Measurements from ENCODE around the gene C1GALT1. TPM values are rescaled to one million over a fixed set of nuclear protein-coding genes. Genes with fewer than 3 reads are reported as not detected.

C1GALT1 gene
- total and polyA plus RNA-seq, 2 experiments from 2014 or later, result 58.2 to 203 TPM

GRCh38 chr7:7231865-7232264 is 49.5 kb downstream of the C1GALT1 start (continued):
- TF ChIP-seq, protein P1, sequence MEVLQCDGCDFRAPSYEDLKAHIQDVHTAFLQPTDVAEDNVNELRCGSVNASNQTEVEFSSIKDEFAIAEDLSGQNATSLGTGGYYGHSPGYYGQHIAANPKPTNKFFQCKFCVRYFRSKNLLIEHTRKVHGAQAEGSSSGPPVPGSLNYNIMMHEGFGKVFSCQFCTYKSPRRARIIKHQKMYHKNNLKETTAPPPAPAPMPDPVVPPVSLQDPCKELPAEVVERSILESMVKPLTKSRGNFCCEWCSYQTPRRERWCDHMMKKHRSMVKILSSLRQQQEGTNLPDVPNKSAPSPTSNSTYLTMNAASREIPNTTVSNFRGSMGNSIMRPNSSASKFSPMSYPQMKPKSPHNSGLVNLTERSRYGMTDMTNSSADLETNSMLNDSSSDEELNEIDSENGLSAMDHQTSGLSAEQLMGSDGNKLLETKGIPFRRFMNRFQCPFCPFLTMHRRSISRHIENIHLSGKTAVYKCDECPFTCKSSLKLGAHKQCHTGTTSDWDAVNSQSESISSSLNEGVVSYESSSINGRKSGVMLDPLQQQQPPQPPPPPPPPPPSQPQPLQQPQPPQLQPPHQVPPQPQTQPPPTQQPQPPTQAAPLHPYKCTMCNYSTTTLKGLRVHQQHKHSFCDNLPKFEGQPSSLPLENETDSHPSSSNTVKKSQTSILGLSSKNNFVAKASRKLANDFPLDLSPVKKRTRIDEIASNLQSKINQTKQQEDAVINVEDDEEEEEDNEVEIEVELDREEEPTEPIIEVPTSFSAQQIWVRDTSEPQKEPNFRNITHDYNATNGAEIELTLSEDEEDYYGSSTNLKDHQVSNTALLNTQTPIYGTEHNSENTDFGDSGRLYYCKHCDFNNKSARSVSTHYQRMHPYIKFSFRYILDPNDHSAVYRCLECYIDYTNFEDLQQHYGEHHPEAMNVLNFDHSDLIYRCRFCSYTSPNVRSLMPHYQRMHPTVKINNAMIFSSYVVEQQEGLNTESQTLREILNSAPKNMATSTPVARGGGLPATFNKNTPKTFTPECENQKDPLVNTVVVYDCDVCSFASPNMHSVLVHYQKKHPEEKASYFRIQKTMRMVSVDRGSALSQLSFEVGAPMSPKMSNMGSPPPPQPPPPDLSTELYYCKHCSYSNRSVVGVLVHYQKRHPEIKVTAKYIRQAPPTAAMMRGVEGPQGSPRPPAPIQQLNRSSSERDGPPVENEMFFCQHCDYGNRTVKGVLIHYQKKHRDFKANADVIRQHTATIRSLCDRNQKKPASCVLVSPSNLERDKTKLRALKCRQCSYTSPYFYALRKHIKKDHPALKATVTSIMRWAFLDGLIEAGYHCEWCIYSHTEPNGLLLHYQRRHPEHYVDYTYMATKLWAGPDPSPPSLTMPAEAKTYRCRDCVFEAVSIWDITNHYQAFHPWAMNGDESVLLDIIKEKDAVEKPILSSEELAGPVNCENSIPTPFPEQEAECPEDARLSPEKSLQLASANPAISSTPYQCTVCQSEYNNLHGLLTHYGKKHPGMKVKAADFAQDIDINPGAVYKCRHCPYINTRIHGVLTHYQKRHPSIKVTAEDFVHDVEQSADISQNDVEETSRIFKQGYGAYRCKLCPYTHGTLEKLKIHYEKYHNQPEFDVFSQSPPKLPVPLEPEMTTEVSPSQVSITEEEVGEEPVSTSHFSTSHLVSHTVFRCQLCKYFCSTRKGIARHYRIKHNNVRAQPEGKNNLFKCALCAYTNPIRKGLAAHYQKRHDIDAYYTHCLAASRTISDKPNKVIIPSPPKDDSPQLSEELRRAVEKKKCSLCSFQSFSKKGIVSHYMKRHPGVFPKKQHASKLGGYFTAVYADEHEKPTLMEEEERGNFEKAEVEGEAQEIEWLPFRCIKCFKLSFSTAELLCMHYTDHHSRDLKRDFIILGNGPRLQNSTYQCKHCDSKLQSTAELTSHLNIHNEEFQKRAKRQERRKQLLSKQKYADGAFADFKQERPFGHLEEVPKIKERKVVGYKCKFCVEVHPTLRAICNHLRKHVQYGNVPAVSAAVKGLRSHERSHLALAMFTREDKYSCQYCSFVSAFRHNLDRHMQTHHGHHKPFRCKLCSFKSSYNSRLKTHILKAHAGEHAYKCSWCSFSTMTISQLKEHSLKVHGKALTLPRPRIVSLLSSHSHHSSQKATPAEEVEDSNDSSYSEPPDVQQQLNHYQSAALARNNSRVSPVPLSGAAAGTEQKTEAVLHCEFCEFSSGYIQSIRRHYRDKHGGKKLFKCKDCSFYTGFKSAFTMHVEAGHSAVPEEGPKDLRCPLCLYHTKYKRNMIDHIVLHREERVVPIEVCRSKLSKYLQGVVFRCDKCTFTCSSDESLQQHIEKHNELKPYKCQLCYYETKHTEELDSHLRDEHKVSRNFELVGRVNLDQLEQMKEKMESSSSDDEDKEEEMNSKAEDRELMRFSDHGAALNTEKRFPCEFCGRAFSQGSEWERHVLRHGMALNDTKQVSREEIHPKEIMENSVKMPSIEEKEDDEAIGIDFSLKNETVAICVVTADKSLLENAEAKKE (CRISPR knock-in tag; IDR thresholded peaks at IDR 0.05), result no peak
- TF ChIP-seq NANOG (IDR thresholded peaks at IDR 0.05; ENCODE audit: borderline replicate concordance) (no peak), EZH2phosphoT487 (IDR thresholded peaks at IDR 0.05; ENCODE audit: unreplicated experiment) (no peak), STAT1 (IDR thresholded peaks at IDR 0.05; ENCODE audit: unreplicated experiment) (no peak)

DNA sequence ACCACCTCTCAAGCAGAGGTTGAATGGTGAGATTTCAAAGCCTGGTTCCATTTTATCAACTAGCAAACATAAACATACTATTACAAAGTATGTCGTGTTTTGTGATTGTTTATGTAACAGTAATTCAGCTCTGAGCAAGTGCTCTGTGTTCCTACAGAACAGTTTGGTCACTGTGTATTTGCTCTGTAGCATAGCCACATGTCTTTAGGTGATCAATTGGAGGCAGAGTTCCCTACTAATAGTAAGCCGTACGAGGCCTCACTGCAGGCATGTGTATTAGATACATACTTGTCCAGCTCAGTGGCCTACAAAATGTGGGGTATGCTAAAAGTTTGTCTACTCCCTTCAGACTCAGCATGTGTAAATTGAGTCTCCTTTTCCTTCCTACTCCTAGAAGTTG is 53.0 kb downstream of the C1GALT1 start:
- H3K27me3 ChIP-seq (ENCODE audit: insufficient read depth), result no peaks in the 10 kb centered on the region
- peaks cover 5% of the 10 kb centered on the region for H4K20me1 ChIP-seq (replicated peaks; ENCODE audit: insufficient read depth)
- Mint-ChIP-seq H3K27ac (no peak overlapping the region), H3K27me3 (ENCODE audit: insufficient read depth, low read depth, poor library complexity) (peaks cover 3% of the 10 kb centered on the region), H3K9me3 (peaks cover 10% of the 10 kb centered on the region; the same call in 2 of the 3 replicates), H3K4me1 (peaks cover 73% of the 10 kb centered on the region), H3K4me3 (no peak overlapping the region), H3K36me3 (ENCODE audit: low read depth) (peaks cover 53% of the 10 kb centered on the region)
- H3K27ac ChIP-seq (ENCODE audit: low read depth), result peak overlapping the region; percentile 51
- peaks cover 62% of the 10 kb centered on the region for H3K4me1 ChIP-seq (ENCODE audit: insufficient read depth)
- ATAC-seq, result no peak
- no peak for DNase-seq (ENCODE audit: low spot score)
- peaks cover 90% of the 10 kb centered on the region for H3K79me2 ChIP-seq (replicated peaks; ENCODE audit: insufficient read depth)
- H3F3A ChIP-seq (replicated peaks; ENCODE audit: low read depth), result no peaks in the 10 kb centered on the region
- no peak overlapping the region for H3K4me3 ChIP-seq
- peaks cover 9% of the 10 kb centered on the region for H3K36me3 ChIP-seq (ENCODE audit: insufficient read depth)
- no peak for TF ChIP-seq CREB1 (CRISPR knock-in tag; IDR thresholded peaks at IDR 0.05; ENCODE audit: low read depth)
- no peak for TF ChIP-seq ZNF331 (CRISPR knock-in tag; IDR thresholded peaks at IDR 0.05; ENCODE audit: low read depth)
- TF ChIP-seq POLR2AphosphoS5 (IDR thresholded peaks at IDR 0.05; ENCODE audit: low read depth), result no peak
- no peak for TF ChIP-seq NANOG (IDR thresholded peaks at IDR 0.05; ENCODE audit: borderline replicate concordance)
- no peak for TF ChIP-seq JUNB (IDR thresholded peaks at IDR 0.05; ENCODE audit: unreplicated experiment)
- TF ChIP-seq, protein P2, sequence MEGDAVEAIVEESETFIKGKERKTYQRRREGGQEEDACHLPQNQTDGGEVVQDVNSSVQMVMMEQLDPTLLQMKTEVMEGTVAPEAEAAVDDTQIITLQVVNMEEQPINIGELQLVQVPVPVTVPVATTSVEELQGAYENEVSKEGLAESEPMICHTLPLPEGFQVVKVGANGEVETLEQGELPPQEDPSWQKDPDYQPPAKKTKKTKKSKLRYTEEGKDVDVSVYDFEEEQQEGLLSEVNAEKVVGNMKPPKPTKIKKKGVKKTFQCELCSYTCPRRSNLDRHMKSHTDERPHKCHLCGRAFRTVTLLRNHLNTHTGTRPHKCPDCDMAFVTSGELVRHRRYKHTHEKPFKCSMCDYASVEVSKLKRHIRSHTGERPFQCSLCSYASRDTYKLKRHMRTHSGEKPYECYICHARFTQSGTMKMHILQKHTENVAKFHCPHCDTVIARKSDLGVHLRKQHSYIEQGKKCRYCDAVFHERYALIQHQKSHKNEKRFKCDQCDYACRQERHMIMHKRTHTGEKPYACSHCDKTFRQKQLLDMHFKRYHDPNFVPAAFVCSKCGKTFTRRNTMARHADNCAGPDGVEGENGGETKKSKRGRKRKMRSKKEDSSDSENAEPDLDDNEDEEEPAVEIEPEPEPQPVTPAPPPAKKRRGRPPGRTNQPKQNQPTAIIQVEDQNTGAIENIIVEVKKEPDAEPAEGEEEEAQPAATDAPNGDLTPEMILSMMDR (conservative IDR thresholded peaks at IDR 0.05; ENCODE audit: low read depth in 2 of 2), result no peak
- TF ChIP-seq ZNF114 (CRISPR knock-in tag; IDR thresholded peaks at IDR 0.05), result no peak
- H3K9me2 ChIP-seq (ENCODE audit: insufficient read depth), result no peaks in the 10 kb centered on the region
- 0 out of 2 replicates have a peak overlapping the region, but pooled peaks have one; percentile 10 for H3K4me2 ChIP-seq
- H2AFZ ChIP-seq, result no peak overlapping the region
